NCI-H2107 (cell line): ENCODE measurements around the gene ZNF277.

Source experiments
- DNase-seq: peaks from one replicate; lab custom pipeline; 2025; lab: John Stamatoyannopoulos, UW

ZNF277 gene

GRCh38 chr7:112254709-112255387 is 48.4 kb downstream of the ZNF277 start:
- DNase-seq: no peak

GRCh38 chr7:112255388-112255720 is 48.9 kb downstream of the ZNF277 start:
- DNase-seq: no peak

GRCh38 chr7:112257073-112257472 is 50.6 kb downstream of the ZNF277 start:
- DNase-seq: no peak

DNA sequence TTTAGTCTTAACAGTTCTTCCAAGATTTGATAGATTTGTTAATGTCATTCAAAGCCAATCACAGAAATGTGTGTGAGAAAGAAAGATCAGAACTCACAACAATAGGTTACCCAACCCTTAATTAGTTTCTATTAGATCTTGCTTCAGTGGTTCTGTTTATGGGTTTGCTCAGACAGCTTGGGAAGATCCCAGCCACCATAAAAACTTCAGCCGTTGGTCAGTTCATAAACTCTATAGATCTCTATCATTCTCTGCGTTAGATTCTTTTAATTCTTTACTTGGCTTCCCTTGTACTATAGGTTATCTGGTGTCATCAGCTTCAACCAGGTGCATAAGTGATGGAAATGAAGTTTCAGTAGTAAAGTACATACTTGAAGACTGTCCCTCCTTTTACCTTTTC is 54.4 kb downstream of the ZNF277 start:
- DNase-seq: no peak

DNA sequence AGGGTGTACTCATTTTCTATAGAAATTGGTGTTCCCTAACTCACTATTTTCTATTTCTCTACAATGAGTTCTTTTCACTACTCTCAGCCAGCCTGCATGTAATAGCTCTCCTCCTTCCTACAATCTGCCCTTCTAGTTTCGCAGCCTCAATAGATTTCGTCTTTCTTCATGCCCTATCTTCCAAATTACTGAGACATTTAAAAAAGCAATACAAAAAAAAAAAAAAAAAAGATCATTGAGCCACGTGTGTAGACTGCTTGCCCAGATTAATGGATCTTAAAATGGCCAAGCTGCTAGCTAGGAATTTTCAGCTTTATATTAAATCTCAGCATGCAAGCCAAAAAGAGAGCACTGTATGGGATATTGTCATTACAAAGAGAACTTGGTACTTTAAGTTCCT is 55.5 kb downstream of the ZNF277 start:
- DNase-seq: no peak

- no peak for DNase-seq
These were observed 56.5 kb downstream of the ZNF277 start for GRCh38 chr7:112262855-112263487.

DNA sequence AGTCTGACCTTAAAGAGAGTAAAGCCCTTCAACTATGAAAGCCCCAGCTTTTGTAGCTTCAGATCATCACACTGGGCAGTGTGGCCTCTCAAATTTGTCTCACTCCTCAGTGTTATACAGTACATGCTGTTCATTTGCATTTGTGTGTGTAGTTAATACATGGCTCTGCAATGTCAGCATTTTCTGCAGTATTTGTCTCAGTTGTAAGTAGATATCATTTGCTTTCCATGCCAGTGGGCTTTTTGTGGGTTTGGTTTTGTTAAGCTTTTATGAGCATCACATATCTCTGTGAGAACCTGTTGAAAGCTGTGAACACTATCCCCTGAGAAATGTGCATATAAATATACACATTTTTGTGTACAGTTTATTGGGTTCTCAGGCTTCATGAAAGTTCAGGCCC is 57.0 kb downstream of the ZNF277 start:
- DNase-seq: no peak

GRCh38 chr7:112266141-112266540 is 59.6 kb downstream of the ZNF277 start:
- no peak for DNase-seq

GRCh38 chr7:112266595-112267270 is 60.2 kb downstream of the ZNF277 start:
- DNase-seq: no peak

DNA sequence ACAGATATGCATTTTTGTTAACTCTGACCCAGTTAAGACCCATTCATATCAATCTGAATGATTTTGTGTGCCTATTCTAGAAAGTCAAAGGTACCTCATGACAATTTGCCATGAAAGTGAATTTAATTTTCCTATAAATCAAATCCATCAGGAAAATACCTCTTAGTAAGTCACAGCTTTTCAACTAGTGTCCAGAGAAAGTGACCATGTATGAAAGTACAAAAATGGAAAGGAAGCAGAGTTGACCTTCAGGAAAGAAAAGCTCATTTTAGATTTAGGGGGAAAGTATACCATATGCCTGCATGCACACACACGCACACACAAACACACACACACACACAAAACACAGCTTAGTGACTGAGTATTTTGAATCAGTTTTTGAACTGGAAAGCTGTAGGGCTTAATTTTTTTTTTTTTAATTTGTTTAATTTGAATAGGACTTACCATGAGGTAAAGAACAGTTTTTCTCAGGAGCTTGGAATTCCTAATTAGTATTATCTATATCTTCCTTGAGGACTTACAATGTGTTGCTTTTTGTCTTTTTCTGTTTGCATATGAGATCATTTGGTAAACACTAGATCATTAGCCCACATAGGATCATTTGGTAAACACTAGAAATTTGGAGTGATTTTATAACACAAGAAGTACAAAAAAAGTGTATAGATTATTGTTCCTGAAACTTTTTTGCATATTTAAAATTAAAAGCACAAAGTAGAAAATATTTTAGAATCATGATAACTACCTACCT is 61.6 kb downstream of the ZNF277 start:
- no peak for DNase-seq

GRCh38 chr7:112271162-112271561 is 64.7 kb downstream of the ZNF277 start:
- DNase-seq: no peak

DNA sequence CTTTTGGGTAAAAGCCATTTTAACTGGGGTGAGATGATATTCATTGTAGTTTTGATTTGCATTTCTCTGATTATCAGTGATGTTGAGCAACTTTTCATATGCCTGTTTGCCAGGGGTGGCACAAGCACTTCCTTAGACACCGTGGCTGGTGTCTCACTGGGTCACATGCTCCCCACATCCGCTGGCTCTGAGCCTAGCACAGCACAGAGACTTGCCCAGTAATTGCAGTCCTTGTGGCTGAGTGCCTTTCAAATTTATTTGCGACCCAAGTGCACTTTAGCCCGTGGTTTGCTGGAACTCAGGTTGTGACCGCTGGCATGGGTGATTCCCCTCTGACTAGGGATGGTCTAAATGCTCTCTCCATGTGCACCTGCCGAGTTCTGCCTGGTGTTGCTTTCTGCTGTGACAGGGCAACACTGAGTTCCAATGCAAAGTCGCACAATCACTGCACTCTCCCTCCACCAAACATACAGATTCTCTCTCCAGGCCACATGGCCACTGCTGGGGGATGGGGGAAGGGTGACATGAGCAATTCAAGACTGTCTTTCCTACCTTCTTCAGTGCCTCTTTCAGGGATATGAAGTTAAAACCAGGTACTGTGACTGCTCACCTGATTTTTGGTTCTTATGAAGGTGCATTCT is 66.5 kb downstream of the ZNF277 start:
- DNase-seq: no peak

DNA sequence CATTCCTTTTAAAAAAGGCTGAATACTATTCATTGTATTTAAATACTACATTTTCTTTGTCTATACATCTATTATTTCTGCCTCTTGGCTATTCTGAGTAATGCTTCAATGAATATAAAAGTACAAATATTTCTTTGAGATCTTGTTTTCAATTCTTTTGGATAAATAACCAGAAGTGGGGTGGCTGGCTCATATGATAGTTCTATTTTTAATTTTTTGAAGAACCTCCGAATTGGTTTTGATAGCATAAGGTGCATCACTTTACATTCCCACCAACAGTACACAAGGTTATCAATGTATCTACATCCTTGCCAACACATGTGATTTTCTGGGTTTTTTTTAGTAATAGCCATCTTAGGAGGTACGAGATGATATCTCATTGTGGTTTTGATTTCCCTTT is 72.5 kb downstream of the ZNF277 start:
- no peak for DNase-seq

- no peak for DNase-seq
These were observed 73.8 kb downstream of the ZNF277 start for GRCh38 chr7:112280267-112280666.

DNA sequence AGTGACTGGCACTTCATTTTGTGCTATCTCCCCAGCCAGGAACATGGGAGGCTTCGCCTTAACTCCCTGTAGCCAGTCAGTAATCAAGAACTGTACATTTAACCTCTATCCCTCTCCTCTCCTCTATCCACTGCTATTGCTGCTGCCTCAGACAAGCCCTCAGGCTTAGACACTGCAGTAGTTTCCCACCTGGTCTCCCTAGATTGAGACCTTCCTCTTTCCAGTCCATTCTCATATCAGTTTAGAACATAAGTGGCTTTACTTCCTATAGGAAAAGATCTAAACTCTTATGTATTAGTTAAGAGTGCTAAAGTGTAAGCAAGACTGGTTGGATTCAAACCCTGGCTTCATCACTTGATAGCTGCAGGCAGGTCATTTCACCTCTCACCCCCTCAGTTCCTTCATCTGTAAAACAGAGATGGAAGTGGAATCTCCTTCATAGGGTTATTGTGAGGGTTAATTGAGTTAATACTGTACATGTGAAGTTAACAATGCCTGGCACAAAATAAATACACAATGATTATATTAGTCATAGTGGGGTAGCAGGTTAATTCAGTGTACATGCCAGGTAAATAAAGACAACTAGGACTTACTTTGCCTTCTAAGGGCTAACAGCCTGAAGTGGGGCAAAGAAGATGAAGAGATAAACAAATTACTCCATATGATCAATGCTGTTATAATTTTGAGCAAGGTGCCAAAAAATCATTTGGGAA is 76.1 kb downstream of the ZNF277 start:
- DNase-seq: no peak

GRCh38 chr7:112283382-112283910 is 77.0 kb downstream of the ZNF277 start:
- no peak for DNase-seq

GRCh38 chr7:112286250-112287086 is 80.0 kb downstream of the ZNF277 start:
- no peak for DNase-seq

- no peak for DNase-seq
These were observed 81.8 kb downstream of the ZNF277 start for GRCh38 chr7:112288301-112288700.

- no peak for DNase-seq
These were observed 83.6 kb downstream of the ZNF277 start for GRCh38 chr7:112290065-112290464.

- DNase-seq: no peak
These were observed 85.7 kb downstream of the ZNF277 start for GRCh38 chr7:112292162-112292561.
